ENCODE results near the gene RPL37.
A peak's percentile ranks its signal among the peaks of the same experiment; 100 is the strongest.
"Not testable (repeated sequence)": the region's sequence is repeated elsewhere in the genome, so short reads cannot be mapped to it uniquely, and the experiment has no call there.

RPL37 gene

DNA sequence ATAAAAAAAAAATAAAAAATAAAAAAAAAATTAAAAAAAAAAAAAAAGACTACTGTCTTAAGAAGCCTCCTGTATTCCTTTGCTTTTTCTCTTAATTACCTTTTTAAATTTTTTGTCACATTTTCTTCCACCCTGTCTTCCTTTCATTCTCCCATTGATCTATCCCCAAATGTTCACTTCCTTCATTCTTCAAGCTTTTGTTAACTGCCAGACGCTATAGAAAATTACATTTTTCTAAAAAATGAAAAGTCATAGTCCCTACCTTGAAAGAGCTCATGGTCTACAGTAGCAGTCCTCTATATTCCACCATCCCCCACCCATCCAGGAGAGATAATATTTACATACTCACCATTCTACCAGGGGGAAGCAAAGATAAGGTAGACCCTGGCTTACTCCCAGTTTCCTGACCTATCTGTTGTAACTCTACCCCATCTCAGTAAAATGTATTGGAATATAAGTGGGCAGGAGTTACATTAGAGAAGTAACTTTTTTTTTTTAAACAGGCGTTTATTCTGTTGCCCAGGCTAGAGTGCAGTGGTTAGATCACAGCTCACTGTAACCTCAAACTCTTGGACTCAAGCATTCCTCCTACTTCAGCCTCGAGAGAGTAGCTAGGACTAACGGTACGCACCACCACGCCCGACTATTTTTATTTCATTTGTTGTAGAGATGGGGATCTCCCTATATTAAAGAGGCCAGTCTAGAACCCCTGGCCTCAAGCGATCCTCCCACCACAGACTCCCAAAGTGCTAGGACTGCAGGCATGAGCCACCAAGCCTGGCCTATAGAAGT, 33.1 kb downstream of the RPL37 start:
- H3K36me3 ChIP-seq (ENCODE audit: control insufficient read depth, insufficient read depth, low read length), result no peaks in the 10 kb centered on the region
- H3K4me3 ChIP-seq (ENCODE audit: low read depth, low read length), result no peak overlapping the region
- H3K9ac ChIP-seq (ENCODE audit: low read depth, low read length), result no peak overlapping the region
- peaks cover 3% of the 10 kb centered on the region for H3K4me1 ChIP-seq (ENCODE audit: control insufficient read depth, insufficient read depth, low read length)
- H3K9me3 ChIP-seq (ENCODE audit: control insufficient read depth, insufficient read depth, low read length), result no peaks in the 10 kb centered on the region
- H3K27me3 ChIP-seq (ENCODE audit: control insufficient read depth, insufficient read depth, low read length), result peaks cover 4% of the 10 kb centered on the region

DNA sequence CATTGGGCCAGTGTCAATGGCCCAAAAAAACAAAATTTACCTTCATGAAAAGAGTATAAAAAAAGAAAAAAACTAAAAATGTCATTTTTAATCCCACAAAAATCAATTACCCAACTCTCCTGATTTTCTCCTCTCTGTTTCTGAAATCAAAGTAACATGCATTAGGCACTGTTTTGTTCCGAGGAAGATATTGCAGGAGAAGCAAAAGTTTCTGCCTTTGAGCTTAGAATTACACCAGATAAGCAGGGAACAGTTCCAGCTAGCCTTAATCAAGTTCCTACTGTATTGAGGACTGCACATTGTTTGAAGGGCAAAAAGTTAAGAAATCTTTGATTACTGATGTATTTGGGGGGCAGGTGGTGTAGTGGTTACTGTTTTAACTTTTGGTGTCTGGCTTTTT, 35.8 kb downstream of the RPL37 start:
- Histone ChIP-seq H3K9me3 (ENCODE audit: control insufficient read depth, insufficient read depth, low read length) (no peaks in the 10 kb centered on the region), H3K36me3 (ENCODE audit: control insufficient read depth, insufficient read depth, low read length) (no peaks in the 10 kb centered on the region), H3K4me3 (ENCODE audit: low read depth, low read length) (peak overlapping the region; percentile 86), H3K4me1 (ENCODE audit: control insufficient read depth, insufficient read depth, low read length) (peaks cover 3% of the 10 kb centered on the region), H3K9ac (ENCODE audit: low read depth, low read length) (no peak overlapping the region), H3K27me3 (ENCODE audit: control insufficient read depth, insufficient read depth, low read length) (peaks cover 4% of the 10 kb centered on the region)

DNA sequence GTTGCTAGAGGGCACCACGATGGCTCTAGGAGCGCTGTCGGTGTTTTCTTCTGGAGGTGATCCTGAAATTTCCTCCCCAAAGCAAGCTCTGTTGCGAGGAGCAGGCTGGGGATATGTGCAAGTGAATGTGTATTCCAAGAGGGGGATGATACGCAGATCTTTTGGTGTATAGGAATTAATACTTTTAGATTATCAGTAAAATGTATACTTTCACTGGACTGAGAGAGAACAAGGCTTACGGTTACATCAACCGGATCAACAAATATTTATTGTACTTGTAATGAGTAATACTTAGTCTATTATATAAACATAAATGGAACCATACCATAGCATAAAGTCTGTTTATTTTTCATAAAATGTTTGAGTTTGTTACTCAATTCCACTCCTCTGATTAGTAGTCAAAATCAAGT, 36.2 kb downstream of the RPL37 start:
- Histone ChIP-seq H3K27me3 (ENCODE audit: control insufficient read depth, insufficient read depth, low read length) (peaks cover 4% of the 10 kb centered on the region), H3K9ac (ENCODE audit: low read depth, low read length) (no peak overlapping the region), H3K36me3 (ENCODE audit: control insufficient read depth, insufficient read depth, low read length) (no peaks in the 10 kb centered on the region), H3K9me3 (ENCODE audit: control insufficient read depth, insufficient read depth, low read length) (no peaks in the 10 kb centered on the region), H3K4me1 (ENCODE audit: control insufficient read depth, insufficient read depth, low read length) (peaks cover 3% of the 10 kb centered on the region), H3K4me3 (ENCODE audit: low read depth, low read length) (peak overlapping the region; percentile 86)

DNA sequence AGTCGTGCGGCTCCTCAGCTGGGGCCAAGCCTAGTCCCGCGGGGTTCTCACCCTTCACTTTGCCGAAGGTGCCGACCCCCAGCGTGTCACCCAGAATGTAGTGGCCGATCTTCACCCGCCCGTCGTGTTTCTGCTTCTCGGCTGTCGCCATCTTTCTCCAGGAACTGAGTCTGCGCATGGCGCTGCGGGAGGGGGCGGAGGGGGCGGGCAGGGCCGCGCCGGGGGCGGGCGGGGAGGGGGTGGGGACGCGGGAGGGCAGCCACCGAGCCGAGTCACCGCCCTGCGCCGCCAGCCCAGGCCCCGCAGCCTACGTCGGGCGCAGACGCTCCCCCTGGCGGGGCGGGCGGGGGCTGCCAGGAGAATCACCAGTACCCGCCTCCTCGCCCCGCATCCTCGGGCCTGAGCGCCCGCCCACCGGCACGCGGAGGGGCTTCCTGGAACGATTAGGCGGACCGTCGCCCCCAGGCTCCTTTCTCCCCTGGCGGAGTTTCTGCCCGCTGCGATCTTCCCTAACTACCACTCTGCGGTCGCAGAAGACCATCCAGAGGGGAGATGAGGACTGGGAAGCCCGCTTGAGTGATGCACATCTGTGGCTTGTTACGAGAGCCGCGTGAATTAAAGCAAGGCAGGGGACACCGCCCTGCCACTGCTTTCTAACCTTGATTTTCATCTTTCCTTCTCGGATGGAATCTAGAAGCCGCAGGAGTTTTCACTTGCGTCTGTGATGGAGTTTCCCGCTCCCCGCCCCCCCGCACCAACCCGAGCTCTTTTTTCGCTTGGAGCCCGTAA, 36.8 kb downstream of the RPL37 start, which contains the start of gene PRKAA1:
Gene PRKAA1 (minus strand): TSS at position 363 of the 789 bp plus-strand sequence. CDS start 185 bp downstream, at position 178.
- Histone ChIP-seq H3K4me3 (ENCODE audit: low read depth, low read length) (peak within 1 kb of the TSS; percentile 94), H3K4me1 (ENCODE audit: control insufficient read depth, insufficient read depth, low read length) (peaks cover 3% of the 10 kb centered on the region), H3K9ac (ENCODE audit: low read depth, low read length) (peak within 1 kb of the TSS; percentile 94), H3K36me3 (ENCODE audit: control insufficient read depth, insufficient read depth, low read length) (no peaks in the 10 kb centered on the region), H3K27me3 (ENCODE audit: control insufficient read depth, insufficient read depth, low read length) (peaks cover 4% of the 10 kb centered on the region), H3K9me3 (ENCODE audit: control insufficient read depth, insufficient read depth, low read length) (no peaks in the 10 kb centered on the region)

DNA sequence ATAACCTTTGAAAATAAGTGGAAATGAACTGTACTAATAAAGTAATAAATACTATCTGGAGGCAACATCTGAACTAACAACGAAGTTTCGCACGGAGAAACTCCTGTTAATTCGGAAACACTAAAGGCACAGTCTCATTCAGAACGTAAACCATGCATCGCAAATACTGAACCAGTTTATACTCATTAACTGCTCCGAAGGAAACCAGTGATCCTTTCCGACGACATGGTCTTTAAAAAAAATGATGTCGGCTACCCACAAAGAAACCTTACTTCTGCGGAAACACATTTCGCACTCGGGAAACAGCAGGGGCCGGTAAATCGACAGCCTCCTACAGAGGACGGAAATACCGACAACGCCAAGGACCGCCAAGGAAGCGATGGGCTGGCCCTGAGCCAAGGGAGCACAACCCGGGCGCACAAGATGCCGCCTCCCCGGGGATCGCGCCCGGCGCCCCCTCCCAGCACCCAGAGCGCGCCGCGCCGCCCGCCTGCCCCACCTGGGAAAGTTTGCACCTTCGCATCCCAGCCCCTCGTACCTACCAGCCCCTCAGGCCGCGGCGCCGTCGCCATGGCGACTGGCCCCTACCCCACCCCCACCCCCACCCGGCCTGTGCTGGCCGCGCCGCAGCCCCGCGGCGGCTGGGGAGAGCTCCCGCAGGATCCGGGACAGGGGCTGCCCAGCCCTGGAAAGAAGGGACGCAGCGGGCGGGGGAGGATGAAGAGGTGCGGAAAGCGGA, 37.6 kb downstream of the RPL37 start:
- Histone ChIP-seq H3K4me1 (ENCODE audit: control insufficient read depth, insufficient read depth, low read length) (peaks cover 3% of the 10 kb centered on the region), H3K4me3 (ENCODE audit: low read depth, low read length) (peak overlapping the region; percentile 94), H3K9ac (ENCODE audit: low read depth, low read length) (peak overlapping the region; percentile 94), H3K27me3 (ENCODE audit: control insufficient read depth, insufficient read depth, low read length) (peaks cover 4% of the 10 kb centered on the region), H3K9me3 (ENCODE audit: control insufficient read depth, insufficient read depth, low read length) (no peaks in the 10 kb centered on the region), H3K36me3 (ENCODE audit: control insufficient read depth, insufficient read depth, low read length) (no peaks in the 10 kb centered on the region)

DNA sequence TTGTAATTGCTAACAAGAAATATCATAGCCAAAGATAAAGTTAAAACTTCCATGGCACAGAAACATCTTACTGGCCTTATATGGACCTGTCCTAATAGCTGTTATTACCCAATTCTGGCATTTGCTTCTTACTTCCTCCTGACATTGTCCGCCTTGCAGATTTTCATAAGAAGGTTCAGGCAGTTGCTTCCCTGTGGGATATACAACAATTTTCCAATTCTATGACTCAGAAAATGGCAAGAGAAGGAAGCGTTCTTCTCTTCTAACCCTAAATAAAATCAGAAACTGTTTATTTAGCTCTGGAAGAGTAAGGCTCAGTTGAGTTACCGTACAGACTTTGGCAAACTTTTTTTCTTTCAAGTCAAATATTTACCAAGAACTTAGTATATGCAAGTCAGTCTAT, 38.5 kb downstream of the RPL37 start:
- Histone ChIP-seq H3K4me3 (ENCODE audit: low read depth, low read length) (peak overlapping the region; percentile 94), H3K4me1 (ENCODE audit: control insufficient read depth, insufficient read depth, low read length) (no peaks in the 10 kb centered on the region), H3K36me3 (ENCODE audit: control insufficient read depth, insufficient read depth, low read length) (no peaks in the 10 kb centered on the region), H3K9ac (ENCODE audit: low read depth, low read length) (no peak overlapping the region), H3K27me3 (ENCODE audit: control insufficient read depth, insufficient read depth, low read length) (peaks cover 4% of the 10 kb centered on the region), H3K9me3 (ENCODE audit: control insufficient read depth, insufficient read depth, low read length) (no peaks in the 10 kb centered on the region)

DNA sequence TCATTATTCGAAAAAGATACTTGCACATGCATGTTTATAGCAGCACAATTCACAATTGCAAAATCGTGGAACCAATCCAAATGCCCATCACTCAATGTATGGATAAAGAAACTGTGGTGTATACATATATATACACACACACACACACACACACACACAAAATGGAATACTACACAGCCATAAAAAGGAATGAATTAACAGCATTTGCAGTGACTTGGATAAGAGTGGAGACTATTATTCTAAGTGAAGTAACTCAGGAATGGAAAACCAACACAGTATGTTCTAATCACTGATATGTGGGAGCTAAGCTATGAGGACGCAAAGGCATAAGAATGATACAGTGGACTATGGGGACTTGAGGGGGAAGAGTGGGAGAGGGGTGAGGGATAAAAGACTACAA, 40.1 kb downstream of the RPL37 start:
- not testable (repeated sequence) for H3K27me3 ChIP-seq (ENCODE audit: control insufficient read depth, insufficient read depth, low read length); H3K9me3 ChIP-seq (ENCODE audit: control insufficient read depth, insufficient read depth, low read length); H3K9ac ChIP-seq (ENCODE audit: low read depth, low read length); H3K4me3 ChIP-seq (ENCODE audit: low read depth, low read length); H3K4me1 ChIP-seq (ENCODE audit: control insufficient read depth, insufficient read depth, low read length); H3K36me3 ChIP-seq (ENCODE audit: control insufficient read depth, insufficient read depth, low read length)

DNA sequence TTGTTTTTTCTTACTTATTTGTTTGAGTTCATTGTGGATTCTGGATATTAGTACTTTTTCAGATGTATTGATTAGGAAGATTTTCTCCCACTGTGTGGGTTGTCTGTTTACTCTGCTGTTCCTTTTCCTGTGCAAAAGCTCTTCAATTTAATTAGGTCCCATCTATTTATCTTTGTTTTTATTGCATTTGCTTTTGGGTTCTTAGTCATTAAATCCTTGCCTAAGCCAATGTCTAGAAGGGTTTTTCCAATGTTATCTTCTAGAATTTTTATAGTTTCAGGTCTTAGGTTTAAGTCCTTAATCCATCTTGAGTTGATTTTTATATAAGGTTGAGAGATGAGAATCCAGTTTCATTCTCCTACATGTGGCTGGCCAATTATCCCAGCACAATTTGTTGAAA, 40.7 kb downstream of the RPL37 start:
- not testable (repeated sequence) for H3K4me3 ChIP-seq (ENCODE audit: low read depth, low read length); H3K27me3 ChIP-seq (ENCODE audit: control insufficient read depth, insufficient read depth, low read length); H3K9me3 ChIP-seq (ENCODE audit: control insufficient read depth, insufficient read depth, low read length); H3K9ac ChIP-seq (ENCODE audit: low read depth, low read length); H3K4me1 ChIP-seq (ENCODE audit: control insufficient read depth, insufficient read depth, low read length); H3K36me3 ChIP-seq (ENCODE audit: control insufficient read depth, insufficient read depth, low read length)

DNA sequence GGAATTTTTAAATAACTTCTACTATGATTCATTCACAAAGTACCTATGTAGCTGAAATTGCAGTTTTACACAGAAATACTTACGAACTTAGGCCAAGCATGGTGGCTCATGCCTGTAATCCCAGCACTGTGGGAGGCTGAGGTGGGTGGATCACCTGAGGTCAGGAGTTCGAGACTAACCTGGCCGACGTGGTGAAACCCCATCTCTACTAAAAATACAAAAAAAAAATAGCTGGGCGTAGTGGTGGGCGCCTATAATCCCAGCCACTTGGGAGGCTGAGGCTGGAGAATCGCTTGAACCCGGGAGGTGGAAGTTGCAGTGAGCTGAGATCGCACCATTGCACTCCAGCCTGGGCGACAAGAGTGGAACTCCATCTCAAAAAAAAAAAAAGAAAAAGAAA, 42.3 kb downstream of the RPL37 start:
- not testable (repeated sequence) for H3K36me3 ChIP-seq (ENCODE audit: control insufficient read depth, insufficient read depth, low read length); H3K9me3 ChIP-seq (ENCODE audit: control insufficient read depth, insufficient read depth, low read length); H3K4me1 ChIP-seq (ENCODE audit: control insufficient read depth, insufficient read depth, low read length); H3K27me3 ChIP-seq (ENCODE audit: control insufficient read depth, insufficient read depth, low read length); H3K9ac ChIP-seq (ENCODE audit: low read depth, low read length); H3K4me3 ChIP-seq (ENCODE audit: low read depth, low read length)

DNA sequence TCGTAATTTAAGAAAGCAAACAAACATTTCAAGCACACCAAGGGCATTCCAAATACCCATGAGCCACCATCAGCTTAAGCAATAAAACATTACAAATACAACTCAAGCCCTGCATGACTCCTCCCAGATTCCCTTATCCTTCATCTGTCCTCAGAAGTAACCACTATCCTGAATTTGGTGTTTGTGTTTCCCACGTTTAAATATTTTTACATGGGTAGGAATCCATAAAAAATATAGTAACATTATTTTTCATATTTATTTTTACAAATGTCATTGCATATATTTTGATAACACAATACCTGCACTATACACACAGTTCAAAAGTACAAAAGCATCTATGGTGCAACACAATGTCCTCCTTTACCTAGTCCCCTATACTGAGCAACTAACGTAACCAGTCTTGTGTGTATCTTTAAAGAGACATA, 43.3 kb downstream of the RPL37 start:
- Histone ChIP-seq H3K9ac (ENCODE audit: low read depth, low read length) (no peak overlapping the region), H3K4me3 (ENCODE audit: low read depth, low read length) (no peak overlapping the region)

DNA sequence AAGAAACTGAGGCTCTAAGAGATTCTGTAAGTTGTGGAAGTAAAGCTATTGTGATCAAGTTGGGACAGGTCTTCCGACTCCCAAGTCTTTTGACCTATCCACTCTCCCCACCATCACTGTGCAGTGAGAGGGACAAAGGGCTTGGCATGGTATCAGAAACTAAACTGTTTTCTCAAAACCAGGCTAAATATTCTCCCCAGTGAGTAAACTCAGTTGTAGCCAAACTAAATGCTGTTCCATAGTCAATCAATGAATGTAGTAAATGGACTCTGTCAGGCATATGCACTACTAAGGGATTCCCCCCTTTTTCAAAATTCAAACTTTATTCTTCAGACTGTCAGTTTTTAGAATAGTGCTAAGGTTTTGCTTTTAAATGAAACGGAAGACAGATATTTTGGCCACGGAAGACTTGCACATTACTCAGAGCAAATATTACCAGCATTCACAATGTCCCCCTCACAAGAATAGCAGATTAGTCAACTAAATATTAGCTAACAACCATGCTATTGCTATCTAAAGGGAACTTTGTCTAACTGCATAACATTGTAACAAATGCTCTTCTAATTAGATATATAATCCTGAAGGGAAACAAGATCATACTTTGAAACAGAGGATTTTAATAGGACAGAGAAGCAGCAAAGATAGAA, 44.0 kb downstream of the RPL37 start:
- Histone ChIP-seq H3K9me3 (ENCODE audit: control insufficient read depth, insufficient read depth, low read length) (no peaks in the 10 kb centered on the region), H3K36me3 (ENCODE audit: control insufficient read depth, insufficient read depth, low read length) (no peaks in the 10 kb centered on the region), H3K9ac (ENCODE audit: low read depth, low read length) (no peak overlapping the region), H3K27me3 (ENCODE audit: control insufficient read depth, insufficient read depth, low read length) (no peaks in the 10 kb centered on the region), H3K4me3 (ENCODE audit: low read depth, low read length) (no peak overlapping the region), H3K4me1 (ENCODE audit: control insufficient read depth, insufficient read depth, low read length) (no peaks in the 10 kb centered on the region)

More for the DNA sequence above, 43.3 kb downstream of the RPL37 start:
- Histone ChIP-seq H3K36me3 (ENCODE audit: control insufficient read depth, insufficient read depth, low read length) (no peaks in the 10 kb centered on the region), H3K9me3 (ENCODE audit: control insufficient read depth, insufficient read depth, low read length) (no peaks in the 10 kb centered on the region), H3K27me3 (ENCODE audit: control insufficient read depth, insufficient read depth, low read length) (no peaks in the 10 kb centered on the region), H3K4me1 (ENCODE audit: control insufficient read depth, insufficient read depth, low read length) (no peaks in the 10 kb centered on the region)
